Liver (tissue), 3 donors: Measurements from ENCODE around the gene CNOT10.

Experiments
- EGR1 ChIP-seq, 2 donors: IDR thresholded peaks; 2 replicates each; pipeline ENCODE4 v1.6.1; 2016 to 2018; ENCODE audit warnings: antibody characterized with exemption in 2 of 2, low read depth in 2 of 2
- GABPA ChIP-seq, 2 donors: IDR thresholded peaks in 1 of 2; conservative IDR thresholded peaks in 1 of 2; 2 replicates each; pipeline ENCODE4 v1.6.1; 2016; ENCODE audit warnings: antibody characterized with exemption in 2 of 2, mild to moderate bottlenecking in 1 of 2, moderate library complexity in 1 of 2
- HNF4G ChIP-seq: IDR thresholded peaks from 2 replicates; pipeline ENCODE4 v1.6.1; 2016; ENCODE audit warnings: antibody characterized with exemption
- JUND ChIP-seq, 2 donors: IDR thresholded peaks; 2 replicates each; pipeline ENCODE4 v1.6.1; 2016; ENCODE audit warnings: antibody characterized with exemption in 2 of 2
- MAX ChIP-seq: IDR thresholded peaks from 2 replicates; pipeline ENCODE4 v1.6.1; 2016; ENCODE audit warnings: antibody characterized with exemption
- NR2F2 ChIP-seq: IDR thresholded peaks from 2 replicates; pipeline ENCODE4 v1.6.1; 2016; ENCODE audit warnings: antibody characterized with exemption
- RAD21 ChIP-seq, 2 donors: IDR thresholded peaks; 2 replicates each; pipeline ENCODE4 v1.6.1; 2016; ENCODE audit warnings: antibody characterized with exemption in 2 of 2, mild to moderate bottlenecking in 2 of 2
- RXRA ChIP-seq, 2 donors: IDR thresholded peaks; 2 replicates each; pipeline ENCODE4 v1.6.1; 2017 to 2018; ENCODE audit warnings: antibody characterized with exemption in 2 of 2, mild to moderate bottlenecking in 1 of 2
- TAF1 ChIP-seq: conservative IDR thresholded peaks from 2 replicates; pipeline ENCODE4 v1.6.1; 2016; ENCODE audit warnings: antibody characterized with exemption, mild to moderate bottlenecking
- YY1 ChIP-seq: IDR thresholded peaks from 2 replicates; pipeline ENCODE4 v1.6.1; 2016; ENCODE audit warnings: antibody characterized with exemption, mild to moderate bottlenecking
- TF ChIP-seq, protein P1 (sequence below): fragments of 150-350 bp; IDR thresholded peaks from 2 replicates; pipeline ENCODE4 v1.5.1; 2017; ENCODE audit warnings: improper control_type of control experiment, low read depth, low read length; ENCODE audit not compliant: missing input control
- TF ChIP-seq, protein P2 (sequence below): IDR thresholded peaks from 2 replicates; pipeline ENCODE4 v1.6.1; 2016; ENCODE audit warnings: antibody characterized with exemption, mild to moderate bottlenecking
- TF ChIP-seq, protein P3 (sequence below): IDR thresholded peaks from 2 replicates; pipeline ENCODE4 v1.6.1; 2016; ENCODE audit warnings: antibody characterized with exemption
- donor health status: healthy.
- donor health status: healthy.

DNA sequence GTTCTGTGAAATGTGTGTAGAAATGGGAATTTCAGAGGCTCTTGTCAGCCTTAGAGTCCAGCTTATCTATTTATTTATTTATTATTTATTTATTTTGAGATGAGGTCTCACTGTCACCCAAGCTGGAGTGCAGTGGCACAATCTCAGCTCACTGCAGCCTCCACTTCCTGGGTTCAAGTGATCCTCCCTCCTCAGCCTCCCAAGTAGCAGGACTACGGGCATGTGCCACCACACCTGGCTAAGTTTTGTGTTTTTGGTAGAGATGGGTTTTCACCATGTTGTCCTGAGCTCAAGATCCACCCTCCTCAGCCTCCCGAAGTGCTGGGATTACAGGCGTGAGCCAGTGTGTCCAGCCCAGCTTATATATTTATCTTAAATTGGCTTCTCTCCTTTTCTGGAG, 11.5 kb downstream of the CNOT10 start:
- TF ChIP-seq, protein P1, sequence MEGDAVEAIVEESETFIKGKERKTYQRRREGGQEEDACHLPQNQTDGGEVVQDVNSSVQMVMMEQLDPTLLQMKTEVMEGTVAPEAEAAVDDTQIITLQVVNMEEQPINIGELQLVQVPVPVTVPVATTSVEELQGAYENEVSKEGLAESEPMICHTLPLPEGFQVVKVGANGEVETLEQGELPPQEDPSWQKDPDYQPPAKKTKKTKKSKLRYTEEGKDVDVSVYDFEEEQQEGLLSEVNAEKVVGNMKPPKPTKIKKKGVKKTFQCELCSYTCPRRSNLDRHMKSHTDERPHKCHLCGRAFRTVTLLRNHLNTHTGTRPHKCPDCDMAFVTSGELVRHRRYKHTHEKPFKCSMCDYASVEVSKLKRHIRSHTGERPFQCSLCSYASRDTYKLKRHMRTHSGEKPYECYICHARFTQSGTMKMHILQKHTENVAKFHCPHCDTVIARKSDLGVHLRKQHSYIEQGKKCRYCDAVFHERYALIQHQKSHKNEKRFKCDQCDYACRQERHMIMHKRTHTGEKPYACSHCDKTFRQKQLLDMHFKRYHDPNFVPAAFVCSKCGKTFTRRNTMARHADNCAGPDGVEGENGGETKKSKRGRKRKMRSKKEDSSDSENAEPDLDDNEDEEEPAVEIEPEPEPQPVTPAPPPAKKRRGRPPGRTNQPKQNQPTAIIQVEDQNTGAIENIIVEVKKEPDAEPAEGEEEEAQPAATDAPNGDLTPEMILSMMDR, result no peak
- TF ChIP-seq, protein P2, sequence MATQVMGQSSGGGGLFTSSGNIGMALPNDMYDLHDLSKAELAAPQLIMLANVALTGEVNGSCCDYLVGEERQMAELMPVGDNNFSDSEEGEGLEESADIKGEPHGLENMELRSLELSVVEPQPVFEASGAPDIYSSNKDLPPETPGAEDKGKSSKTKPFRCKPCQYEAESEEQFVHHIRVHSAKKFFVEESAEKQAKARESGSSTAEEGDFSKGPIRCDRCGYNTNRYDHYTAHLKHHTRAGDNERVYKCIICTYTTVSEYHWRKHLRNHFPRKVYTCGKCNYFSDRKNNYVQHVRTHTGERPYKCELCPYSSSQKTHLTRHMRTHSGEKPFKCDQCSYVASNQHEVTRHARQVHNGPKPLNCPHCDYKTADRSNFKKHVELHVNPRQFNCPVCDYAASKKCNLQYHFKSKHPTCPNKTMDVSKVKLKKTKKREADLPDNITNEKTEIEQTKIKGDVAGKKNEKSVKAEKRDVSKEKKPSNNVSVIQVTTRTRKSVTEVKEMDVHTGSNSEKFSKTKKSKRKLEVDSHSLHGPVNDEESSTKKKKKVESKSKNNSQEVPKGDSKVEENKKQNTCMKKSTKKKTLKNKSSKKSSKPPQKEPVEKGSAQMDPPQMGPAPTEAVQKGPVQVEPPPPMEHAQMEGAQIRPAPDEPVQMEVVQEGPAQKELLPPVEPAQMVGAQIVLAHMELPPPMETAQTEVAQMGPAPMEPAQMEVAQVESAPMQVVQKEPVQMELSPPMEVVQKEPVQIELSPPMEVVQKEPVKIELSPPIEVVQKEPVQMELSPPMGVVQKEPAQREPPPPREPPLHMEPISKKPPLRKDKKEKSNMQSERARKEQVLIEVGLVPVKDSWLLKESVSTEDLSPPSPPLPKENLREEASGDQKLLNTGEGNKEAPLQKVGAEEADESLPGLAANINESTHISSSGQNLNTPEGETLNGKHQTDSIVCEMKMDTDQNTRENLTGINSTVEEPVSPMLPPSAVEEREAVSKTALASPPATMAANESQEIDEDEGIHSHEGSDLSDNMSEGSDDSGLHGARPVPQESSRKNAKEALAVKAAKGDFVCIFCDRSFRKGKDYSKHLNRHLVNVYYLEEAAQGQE, result no peak
- TF ChIP-seq GABPA (IDR thresholded peaks at IDR 0.05 in 1 of 2, conservative IDR thresholded peaks at IDR 0.05 in 1 of 2) (no peak), TAF1 (no peak), RXRA (IDR thresholded peaks at IDR 0.05) (no peak), YY1 (no peak), MAX (no peak), NR2F2 (no peak), JUND (IDR thresholded peaks at IDR 0.05) (no peak), RAD21 (IDR thresholded peaks at IDR 0.05) (no peak), HNF4G (no peak), EGR1 (IDR thresholded peaks at IDR 0.05; ENCODE audit: low read depth in 2 of 2) (no peak)
- TF ChIP-seq, protein P3, sequence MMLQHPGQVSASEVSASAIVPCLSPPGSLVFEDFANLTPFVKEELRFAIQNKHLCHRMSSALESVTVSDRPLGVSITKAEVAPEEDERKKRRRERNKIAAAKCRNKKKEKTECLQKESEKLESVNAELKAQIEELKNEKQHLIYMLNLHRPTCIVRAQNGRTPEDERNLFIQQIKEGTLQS, result no peak
